Loucy (cell line): ENCODE results near the gene AFG3L2.

Experiments used
- H2AFZ ChIP-seq: fragments of 200-600 bp; sonication (generic); 2 replicates; pipeline ENCODE4 v1.6.0; 2016; ENCODE audit warnings: antibody characterized with exemption, mild to moderate bottlenecking, low read length, moderate library complexity
- H3F3A ChIP-seq: fragments of 200-600 bp; 2 replicates; pipeline ENCODE4 v1.6.0; 2016; ENCODE audit warnings: antibody characterized with exemption, low read depth, mild to moderate bottlenecking
- H3K27me3 ChIP-seq: fragments of 200-600 bp; sonication (generic); 2 replicates; pipeline ENCODE4 v1.6.1; 2014; ENCODE audit warnings: low read length, mild to moderate bottlenecking; ENCODE audit not compliant: insufficient read depth, poor library complexity, severe bottlenecking
- H3K36me3 ChIP-seq: fragments of 200-600 bp; sonication (generic); 2 replicates; pipeline ENCODE4 v1.6.1; 2016; ENCODE audit warnings: low read length; ENCODE audit not compliant: insufficient read depth
- H3K4me1 ChIP-seq: fragments of 200-600 bp; sonication (generic); 2 replicates; pipeline ENCODE4 v1.5.1; 2014; ENCODE audit warnings: low read length, mild to moderate bottlenecking; ENCODE audit not compliant: insufficient read depth, poor library complexity, severe bottlenecking
- H3K4me2 ChIP-seq: fragments of 200-600 bp; sonication (generic); 2 replicates; pipeline ENCODE4 v1.6.0; 2014; ENCODE audit warnings: antibody characterized with exemption, low read length, low read depth, mild to moderate bottlenecking; ENCODE audit not compliant: poor library complexity, severe bottlenecking
- H3K4me3 ChIP-seq: fragments of 200-600 bp; sonication (generic); 2 replicates; pipeline ENCODE4 v1.5.1; 2014; ENCODE audit warnings: low read length, mild to moderate bottlenecking, mixed read lengths; ENCODE audit not compliant: poor library complexity, severe bottlenecking
- H3K79me2 ChIP-seq: fragments of 200-600 bp; sonication (generic); 2 replicates; pipeline ENCODE4 v1.6.1; 2014; ENCODE audit warnings: low read length; ENCODE audit not compliant: insufficient read depth
- H3K9ac ChIP-seq: fragments of 200-600 bp; sonication (generic); 2 replicates; pipeline ENCODE4 v1.6.0; 2014; ENCODE audit warnings: mild to moderate bottlenecking, low read depth, low read length, moderate library complexity; ENCODE audit not compliant: poor library complexity, severe bottlenecking
- H3K9me2 ChIP-seq: fragments of 200-600 bp; sonication (generic); replicated peaks from 2 replicates; pipeline ENCODE4 v1.6.1; 2016; ENCODE audit warnings: low read depth, low read length, mixed read lengths
- H3K9me3 ChIP-seq: fragments of 200-600 bp; sonication (generic); 2 replicates; pipeline ENCODE4 v1.6.1; 2014; ENCODE audit warnings: mild to moderate bottlenecking, antibody characterized with exemption, low read length, low read depth; ENCODE audit not compliant: insufficient read depth
- H4K20me1 ChIP-seq: fragments of 200-600 bp; sonication (generic); 2 replicates; pipeline ENCODE4 v1.6.0; 2014; ENCODE audit warnings: antibody characterized with exemption, low read length, mild to moderate bottlenecking; ENCODE audit not compliant: insufficient read depth, poor library complexity, severe bottlenecking
- EZH2phosphoT487 ChIP-seq: fragments of 200-600 bp; IDR thresholded peaks from 2 replicates; pipeline ENCODE4 v1.6.1; 2018; ENCODE audit warnings: antibody characterized with exemption, mild to moderate bottlenecking, moderate library complexity, borderline replicate concordance
- TF ChIP-seq, protein P1 (sequence below): fragments of 200-600 bp; sonication (generic); conservative IDR thresholded peaks from 2 replicates; pipeline ENCODE4 v1.5.1; 2014; ENCODE audit warnings: mild to moderate bottlenecking, antibody characterized with exemption, low read length

The AFG3L2 gene

DNA sequence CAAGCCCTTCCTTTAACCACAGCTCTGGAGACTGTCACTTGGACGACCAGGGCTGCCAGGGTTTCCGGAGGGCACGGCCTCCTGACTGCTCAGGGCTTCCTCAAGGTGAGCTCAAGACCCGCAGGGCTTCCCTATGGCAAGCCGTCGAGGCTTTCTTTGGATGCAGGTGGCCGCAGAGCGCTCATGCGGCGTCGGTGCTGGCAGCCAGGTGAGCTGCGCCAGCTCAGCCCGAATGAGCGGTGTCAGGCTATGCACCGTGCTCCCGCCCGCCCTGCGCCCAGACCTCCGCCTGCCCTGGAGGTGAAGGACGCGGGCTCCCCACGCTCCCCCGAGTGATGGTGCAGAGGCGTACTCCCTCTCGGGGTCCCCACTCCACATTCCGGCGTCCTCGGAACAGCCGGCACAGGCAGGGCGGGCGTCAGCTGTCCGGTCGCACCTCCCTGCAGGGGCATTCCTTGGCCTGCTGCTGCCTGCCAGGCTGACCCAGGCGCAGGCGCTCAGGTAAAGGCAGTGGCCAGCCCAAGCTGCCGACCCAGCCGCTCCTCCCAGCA lies 89.8 kb downstream of the AFG3L2 start:
- no peak overlapping the region for H3K4me3 ChIP-seq

DNA sequence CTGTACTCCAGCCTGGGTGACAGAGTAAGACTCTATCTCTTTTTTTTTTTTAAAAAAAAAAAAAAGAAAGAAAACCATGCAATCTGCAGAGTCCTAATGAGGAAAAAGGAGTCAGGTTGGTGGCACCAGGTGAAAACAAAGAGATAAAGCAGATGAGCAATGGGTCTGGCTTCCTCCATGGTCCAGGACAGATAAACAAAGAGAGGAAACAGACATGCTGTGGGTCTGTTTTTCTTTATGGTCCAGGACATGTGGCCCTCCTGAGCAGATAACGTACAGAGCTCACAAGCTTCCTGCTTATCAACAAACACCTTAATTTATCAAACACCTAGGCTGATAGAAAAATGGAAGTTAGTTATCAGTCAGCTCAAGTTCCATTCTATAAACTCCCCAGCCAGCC lies 93.4 kb downstream of the AFG3L2 start:
- Histone ChIP-seq H4K20me1 (no peaks in the 10 kb centered on the region), H3K36me3 (no peaks in the 10 kb centered on the region), H3K4me1 (no peaks in the 10 kb centered on the region)

More for the DNA sequence above, 89.8 kb downstream of the AFG3L2 start:
- no peak overlapping the region for H2AFZ ChIP-seq
- H4K20me1 ChIP-seq = no peaks in the 10 kb centered on the region
- no peaks in the 10 kb centered on the region for H3K27me3 ChIP-seq
- H3F3A ChIP-seq = no peaks in the 10 kb centered on the region
- H3K79me2 ChIP-seq = no peaks in the 10 kb centered on the region
- H3K4me2 ChIP-seq = no peak overlapping the region
- H3K4me1 ChIP-seq = no peaks in the 10 kb centered on the region
- no peaks in the 10 kb centered on the region for H3K9me2 ChIP-seq
- no peaks in the 10 kb centered on the region for H3K36me3 ChIP-seq
- H3K9ac ChIP-seq = no peak overlapping the region
- H3K9me3 ChIP-seq = no peaks in the 10 kb centered on the region
- TF ChIP-seq, protein P1, sequence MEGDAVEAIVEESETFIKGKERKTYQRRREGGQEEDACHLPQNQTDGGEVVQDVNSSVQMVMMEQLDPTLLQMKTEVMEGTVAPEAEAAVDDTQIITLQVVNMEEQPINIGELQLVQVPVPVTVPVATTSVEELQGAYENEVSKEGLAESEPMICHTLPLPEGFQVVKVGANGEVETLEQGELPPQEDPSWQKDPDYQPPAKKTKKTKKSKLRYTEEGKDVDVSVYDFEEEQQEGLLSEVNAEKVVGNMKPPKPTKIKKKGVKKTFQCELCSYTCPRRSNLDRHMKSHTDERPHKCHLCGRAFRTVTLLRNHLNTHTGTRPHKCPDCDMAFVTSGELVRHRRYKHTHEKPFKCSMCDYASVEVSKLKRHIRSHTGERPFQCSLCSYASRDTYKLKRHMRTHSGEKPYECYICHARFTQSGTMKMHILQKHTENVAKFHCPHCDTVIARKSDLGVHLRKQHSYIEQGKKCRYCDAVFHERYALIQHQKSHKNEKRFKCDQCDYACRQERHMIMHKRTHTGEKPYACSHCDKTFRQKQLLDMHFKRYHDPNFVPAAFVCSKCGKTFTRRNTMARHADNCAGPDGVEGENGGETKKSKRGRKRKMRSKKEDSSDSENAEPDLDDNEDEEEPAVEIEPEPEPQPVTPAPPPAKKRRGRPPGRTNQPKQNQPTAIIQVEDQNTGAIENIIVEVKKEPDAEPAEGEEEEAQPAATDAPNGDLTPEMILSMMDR = no peak
- no peak for TF ChIP-seq EZH2phosphoT487

DNA sequence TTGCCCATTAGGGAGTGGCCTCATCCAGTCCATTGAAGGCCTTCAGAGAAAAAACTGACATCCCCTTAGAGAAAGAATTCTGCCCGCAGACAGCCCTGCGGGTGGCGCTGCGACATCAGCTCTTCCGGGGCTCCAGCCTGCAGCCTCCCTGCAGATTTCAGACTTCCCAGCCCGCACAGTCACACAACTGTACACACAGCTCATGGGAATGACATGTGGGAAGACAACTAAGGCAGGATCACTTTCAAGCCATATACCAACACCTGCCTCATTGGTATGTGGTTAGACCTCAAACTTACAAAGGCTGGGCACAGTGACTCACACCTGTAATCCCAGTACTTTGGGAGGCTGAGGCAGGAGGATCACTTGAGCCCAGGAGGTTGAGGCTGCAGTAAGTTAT lies 93.8 kb downstream of the AFG3L2 start:
- Histone ChIP-seq H3K9me2 (no peaks in the 10 kb centered on the region), H3K27me3 (no peaks in the 10 kb centered on the region), H3F3A (no peaks in the 10 kb centered on the region), H3K9ac (no peak overlapping the region), H3K9me3 (no peaks in the 10 kb centered on the region), H3K4me2 (no peak overlapping the region), H3K4me3 (no peak overlapping the region), H3K79me2 (no peaks in the 10 kb centered on the region), H2AFZ (no peak overlapping the region), H4K20me1 (no peaks in the 10 kb centered on the region), H3K36me3 (no peaks in the 10 kb centered on the region), H3K4me1 (no peaks in the 10 kb centered on the region)
- TF ChIP-seq, protein P1 = peak; percentile 25; the same call in 1 of the 2 replicates
- TF ChIP-seq EZH2phosphoT487 = no peak

More for the DNA sequence above, 93.4 kb downstream of the AFG3L2 start:
- Histone ChIP-seq H3K27me3 (no peaks in the 10 kb centered on the region), H3K9me3 (no peaks in the 10 kb centered on the region), H3K9me2 (no peaks in the 10 kb centered on the region), H3K9ac (no peak overlapping the region), H3K79me2 (no peaks in the 10 kb centered on the region), H3K4me2 (no peak overlapping the region), H3K4me3 (no peak overlapping the region), H3F3A (no peaks in the 10 kb centered on the region), H2AFZ (no peak overlapping the region)
- TF ChIP-seq, protein P1 = no peak
- no peak for TF ChIP-seq EZH2phosphoT487
